Skeletal muscle tissue (tissue), 4 donors: ENCODE data around the gene HUS1B. TPM values are rescaled to one million over a fixed set of nuclear protein-coding genes. Genes with fewer than 3 reads are reported as not detected.

ENCODE experiments used
- H3K27ac ChIP-seq: one replicate; pipeline ENCODE4 v1.7.0; 2013; ENCODE audit warnings: mild to moderate bottlenecking, low read depth, low read length, inconsistent platforms
- H3K27me3 ChIP-seq, 3 donors: one replicate each; pipeline ENCODE4 v1.7.0; 2013; ENCODE audit warnings: low read length in 3 of 3; ENCODE audit not compliant: control insufficient read depth in 3 of 3, insufficient read depth in 3 of 3
- H3K36me3 ChIP-seq, 3 donors: one replicate each; pipeline ENCODE4 v1.7.0; 2013; ENCODE audit warnings: low read length in 3 of 3; ENCODE audit not compliant: control insufficient read depth in 3 of 3, insufficient read depth in 3 of 3
- H3K4me1 ChIP-seq, 3 donors: one replicate each; pipeline ENCODE4 v1.7.0; 2013; ENCODE audit warnings: low read length in 3 of 3, mild to moderate bottlenecking in 3 of 3; ENCODE audit not compliant: control insufficient read depth in 3 of 3, insufficient read depth in 3 of 3
- H3K4me3 ChIP-seq, 3 donors: one replicate each; pipeline ENCODE4 v1.7.0; 2013; ENCODE audit warnings: low read length in 3 of 3
- H3K9ac ChIP-seq, 3 donors: one replicate each; pipeline ENCODE4 v1.7.0; 2013; ENCODE audit warnings: low read length in 3 of 3, mild to moderate bottlenecking in 3 of 3, moderate library complexity in 2 of 3, low read depth in 1 of 3
- H3K9me3 ChIP-seq, 3 donors: one replicate each; pipeline ENCODE4 v1.7.0; 2013; ENCODE audit warnings: low read length in 3 of 3; ENCODE audit not compliant: control insufficient read depth in 3 of 3
- total RNA-seq: library from RNA; depleted of rRNA; stranded (reverse); fragments of >200 nt; gene quantifications from one replicate; pipeline ENCODE4 v1.2.3, GENCODE V29; 2014
- donor health status: Osteomylitis.

The HUS1B gene
- total RNA-seq, 1 donor from 2014 or later, result 1.0 TPM

GRCh38 chr6:611928-612327 lies 45.0 kb downstream of the HUS1B start:
- H3K4me1 ChIP-seq, result peaks cover 0 to 5% (median 2%) of the 10 kb centered on the region in 3 donors
- H3K27ac ChIP-seq, result no peak overlapping the region
- H3K36me3 ChIP-seq, result peaks cover under 1 to 7% (median 2%) of the 10 kb centered on the region in 3 donors
- no peaks in the 10 kb centered on the region for H3K9me3 ChIP-seq
- no peaks in the 10 kb centered on the region for H3K27me3 ChIP-seq
- no peak overlapping the region for H3K4me3 ChIP-seq
- H3K9ac ChIP-seq, result no peak overlapping the region

- H3K4me1 ChIP-seq, result peaks cover 0 to 5% (median 2%) of the 10 kb centered on the region in 3 donors
- H3K27me3 ChIP-seq, result no peaks in the 10 kb centered on the region
- H3K36me3 ChIP-seq, result peaks cover 3 to 12% (median 7%) of the 10 kb centered on the region in 3 donors
- H3K27ac ChIP-seq, result no peak overlapping the region
- no peaks in the 10 kb centered on the region for H3K9me3 ChIP-seq
- H3K4me3 ChIP-seq, result no peak overlapping the region
- H3K9ac ChIP-seq, result no peak overlapping the region
These were observed 46.0 kb downstream of the HUS1B start for GRCh38 chr6:610882-611281.

GRCh38 chr6:609905-610304 lies 47.0 kb downstream of the HUS1B start:
- Histone ChIP-seq H3K9me3 (no peaks in the 10 kb centered on the region), H3K36me3 (peaks cover 3 to 9% (median 7%) of the 10 kb centered on the region in 3 donors), H3K27ac (no peak overlapping the region), H3K4me1 (peaks cover 0 to 5% (median 2%) of the 10 kb centered on the region in 3 donors), H3K4me3 (no peak overlapping the region), H3K27me3 (no peaks in the 10 kb centered on the region), H3K9ac (no peak overlapping the region)

- no peak overlapping the region for H3K27ac ChIP-seq
- H3K4me1 ChIP-seq, result peaks cover 0 to 5% (median 2%) of the 10 kb centered on the region in 3 donors
These were observed 50.0 kb downstream of the HUS1B start for GRCh38 chr6:606829-607379.

More at GRCh38 chr6:606829-607379, 50.0 kb downstream of the HUS1B start:
- Histone ChIP-seq H3K36me3 (peaks cover 3 to 10% (median 7%) of the 10 kb centered on the region in 3 donors), H3K27me3 (no peaks in the 10 kb centered on the region), H3K9me3 (no peaks in the 10 kb centered on the region), H3K4me3 (no peak overlapping the region), H3K9ac (no peak overlapping the region)

Other genes with a start within 250 kb of the HUS1B start
- gene EXOC2, start 36.0 kb upstream of the HUS1B start, total RNA-seq, result 26.6 TPM